ENCODE measurements around the gene AGBL1. TPM values are rescaled to one million over a fixed set of nuclear protein-coding genes. Genes with fewer than 3 reads are reported as not detected.

Gene AGBL1
- total RNA-seq, 1 experiment from 2014 or later, result not detected

GRCh38 chr15:86042226-86042625 lies 37.4 kb upstream of the AGBL1 start:
- intact Hi-C loops (cut with micrococcal nuclease; ENCODE audit: unreplicated experiment), result no loop called here
- POLR2A ChIA-PET (ENCODE audit: low non-redundant PET), result no interaction called here
- BruUV-seq (replicated peaks), result no TSS peak
- no peaks in the 10 kb centered on the region for H3K36me3 ChIP-seq (ENCODE audit: insufficient read depth, low read length, poor library complexity, severe bottlenecking)
- H3K9me3 ChIP-seq (ENCODE audit: low read depth, low read length, poor library complexity, severe bottlenecking), result no peaks in the 10 kb centered on the region
- no peaks in the 10 kb centered on the region for H3K4me1 ChIP-seq (ENCODE audit: insufficient read depth, low read length, poor library complexity, severe bottlenecking)
- no peak overlapping the region for H3K27ac ChIP-seq (ENCODE audit: low read depth, low read length, poor library complexity, severe bottlenecking)
- H3K27me3 ChIP-seq (replicated peaks; ENCODE audit: insufficient read depth, low read depth, low read length, poor library complexity), result peaks cover 49% of the 10 kb centered on the region
- no peak for TF ChIP-seq CTCF (conservative IDR thresholded peaks at IDR 0.05; ENCODE audit: low read depth, low read length)
- TF ChIP-seq EZH2 (IDR thresholded peaks at IDR 0.05; ENCODE audit: borderline replicate concordance, low read depth, low read length, poor library complexity, severe bottlenecking), result no peak
- DNase-seq (ENCODE audit: low spot score), result no peak
- H3K4me3 ChIP-seq (ENCODE audit: low read depth, low read length, poor library complexity, severe bottlenecking), result no peak overlapping the region
- CTCF ChIA-PET, result no interaction called here

GRCh38 chr15:86044981-86045380 lies 34.7 kb upstream of the AGBL1 start:
- peaks cover 47% of the 10 kb centered on the region for H3K27me3 ChIP-seq (replicated peaks; ENCODE audit: insufficient read depth, low read depth, low read length, poor library complexity)
- no peaks in the 10 kb centered on the region for H3K9me3 ChIP-seq (ENCODE audit: low read depth, low read length, poor library complexity, severe bottlenecking)
- DNase-seq (ENCODE audit: low spot score), result no peak
- H3K4me3 ChIP-seq (ENCODE audit: low read depth, low read length, poor library complexity, severe bottlenecking), result no peak overlapping the region
- ChIA-PET CTCF (no interaction called here), POLR2A (ENCODE audit: low non-redundant PET) (no interaction called here)
- no peak overlapping the region for H3K27ac ChIP-seq (ENCODE audit: low read depth, low read length, poor library complexity, severe bottlenecking)
- intact Hi-C loops (cut with micrococcal nuclease; ENCODE audit: unreplicated experiment), result no loop called here
- H3K4me1 ChIP-seq (ENCODE audit: insufficient read depth, low read length, poor library complexity, severe bottlenecking), result no peaks in the 10 kb centered on the region
- no TSS peak for BruUV-seq (replicated peaks)
- TF ChIP-seq CTCF (conservative IDR thresholded peaks at IDR 0.05; ENCODE audit: low read depth, low read length) (no peak; the same call in 1 of the 2 replicates), EZH2 (IDR thresholded peaks at IDR 0.05; ENCODE audit: borderline replicate concordance, low read depth, low read length, poor library complexity, severe bottlenecking) (no peak)
- no peaks in the 10 kb centered on the region for H3K36me3 ChIP-seq (ENCODE audit: insufficient read depth, low read length, poor library complexity, severe bottlenecking)

GRCh38 chr15:86054338-86054737 lies 25.3 kb upstream of the AGBL1 start:
- POLR2A ChIA-PET (ENCODE audit: low non-redundant PET), result no interaction called here

More at GRCh38 chr15:86054338-86054737, 25.3 kb upstream of the AGBL1 start:
- TF ChIP-seq EZH2 (IDR thresholded peaks at IDR 0.05; ENCODE audit: borderline replicate concordance, low read depth, low read length, poor library complexity, severe bottlenecking) (no peak), CTCF (conservative IDR thresholded peaks at IDR 0.05; ENCODE audit: low read depth, low read length) (no peak)
- H3K4me1 ChIP-seq (ENCODE audit: insufficient read depth, low read length, poor library complexity, severe bottlenecking), result no peaks in the 10 kb centered on the region
- no peak overlapping the region for H3K4me3 ChIP-seq (ENCODE audit: low read depth, low read length, poor library complexity, severe bottlenecking)
- no peaks in the 10 kb centered on the region for H3K36me3 ChIP-seq (ENCODE audit: insufficient read depth, low read length, poor library complexity, severe bottlenecking)
- no peaks in the 10 kb centered on the region for H3K9me3 ChIP-seq (ENCODE audit: low read depth, low read length, poor library complexity, severe bottlenecking)
- no peak overlapping the region for H3K27ac ChIP-seq (ENCODE audit: low read depth, low read length, poor library complexity, severe bottlenecking)
- no TSS peak for BruUV-seq (replicated peaks)
- no peak for DNase-seq (ENCODE audit: low spot score)
- CTCF ChIA-PET, result no interaction called here
- peaks cover 4% of the 10 kb centered on the region for H3K27me3 ChIP-seq (replicated peaks; ENCODE audit: insufficient read depth, low read depth, low read length, poor library complexity)
- intact Hi-C loops (cut with micrococcal nuclease; ENCODE audit: unreplicated experiment), result no loop called here
